Mammary epithelial cell (primary cell): Measurements from ENCODE around the gene STOX2.

Source experiments
- EZH2 ChIP-seq: IDR thresholded peaks from 2 replicates; pipeline ENCODE4 v1.6.1; 2012; ENCODE audit warnings: low read length, inconsistent platforms, borderline replicate concordance
- TF ChIP-seq, protein P1 (sequence below), 2 donors: IDR thresholded peaks in 1 of 2; conservative IDR thresholded peaks in 1 of 2; 2 replicates each; pipeline ENCODE4 v1.5.1; 2011 to 2012; ENCODE audit warnings: inconsistent platforms in 2 of 2, low read length in 2 of 2, mild to moderate bottlenecking in 2 of 2, control low read depth in 1 of 2, low read depth in 1 of 2; ENCODE audit not compliant: insufficient read depth in 1 of 2; ENCODE audit errors: extremely low read depth in 1 of 2

- TF ChIP-seq, protein P1, sequence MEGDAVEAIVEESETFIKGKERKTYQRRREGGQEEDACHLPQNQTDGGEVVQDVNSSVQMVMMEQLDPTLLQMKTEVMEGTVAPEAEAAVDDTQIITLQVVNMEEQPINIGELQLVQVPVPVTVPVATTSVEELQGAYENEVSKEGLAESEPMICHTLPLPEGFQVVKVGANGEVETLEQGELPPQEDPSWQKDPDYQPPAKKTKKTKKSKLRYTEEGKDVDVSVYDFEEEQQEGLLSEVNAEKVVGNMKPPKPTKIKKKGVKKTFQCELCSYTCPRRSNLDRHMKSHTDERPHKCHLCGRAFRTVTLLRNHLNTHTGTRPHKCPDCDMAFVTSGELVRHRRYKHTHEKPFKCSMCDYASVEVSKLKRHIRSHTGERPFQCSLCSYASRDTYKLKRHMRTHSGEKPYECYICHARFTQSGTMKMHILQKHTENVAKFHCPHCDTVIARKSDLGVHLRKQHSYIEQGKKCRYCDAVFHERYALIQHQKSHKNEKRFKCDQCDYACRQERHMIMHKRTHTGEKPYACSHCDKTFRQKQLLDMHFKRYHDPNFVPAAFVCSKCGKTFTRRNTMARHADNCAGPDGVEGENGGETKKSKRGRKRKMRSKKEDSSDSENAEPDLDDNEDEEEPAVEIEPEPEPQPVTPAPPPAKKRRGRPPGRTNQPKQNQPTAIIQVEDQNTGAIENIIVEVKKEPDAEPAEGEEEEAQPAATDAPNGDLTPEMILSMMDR (conservative IDR thresholded peaks at IDR 0.05 in 1 of 2, IDR thresholded peaks at IDR 0.05 in 1 of 2; ENCODE audit: extremely low read depth in 1 of 2, insufficient read depth in 1 of 2, low read depth in 1 of 2, low read length in 2 of 2): no peak
- TF ChIP-seq EZH2: no peak
Measured at GRCh38 chr4:183878251-183878970, 26.7 kb upstream of the STOX2 start.
